Thyroid gland (tissue), 4 donors: ENCODE measurements around the gene PAX5.

Experiments
- POLR2A ChIP-seq, 2 donors: fragments of 450-650 bp; IDR thresholded peaks; one replicate each; pipeline ENCODE4 v1.6.1; 2017; ENCODE audit warnings: antibody characterized with exemption in 2 of 2, mild to moderate bottlenecking in 2 of 2, moderate library complexity in 1 of 2
- TF ChIP-seq, protein P1 (sequence below), 6 experiments: fragments of 200-600 bp in 3 of 6; fragments of 450-650 bp in 3 of 6; sonication (generic) in 3 of 6; IDR thresholded peaks; one replicate each; pipeline ENCODE4 v1.5.1; 2016 to 2019; ENCODE audit warnings: antibody characterized with exemption in 6 of 6, mild to moderate bottlenecking in 2 of 6, inconsistent platforms in 1 of 6, moderate library complexity in 1 of 6

DNA sequence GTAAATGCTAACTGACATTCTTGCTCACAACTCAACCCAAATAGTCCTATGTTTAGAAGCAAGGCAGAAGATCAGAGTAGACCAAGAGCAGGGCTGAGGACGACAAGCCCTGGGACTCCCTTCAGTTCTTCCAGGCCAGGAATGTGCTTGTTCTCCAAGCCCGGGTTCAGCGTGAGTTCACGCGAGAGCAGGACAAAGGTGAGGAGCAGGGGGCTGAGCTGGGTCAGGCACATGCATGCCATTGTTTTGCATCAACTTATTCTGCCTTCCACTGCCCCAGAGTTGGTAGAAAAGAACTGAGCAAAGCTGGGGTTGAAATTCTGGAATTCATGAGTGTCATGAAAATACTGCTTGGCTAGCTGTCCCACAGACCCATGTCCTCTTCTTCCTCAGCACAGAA lies 206.5 kb downstream of the PAX5 start:
- TF ChIP-seq, protein P1, sequence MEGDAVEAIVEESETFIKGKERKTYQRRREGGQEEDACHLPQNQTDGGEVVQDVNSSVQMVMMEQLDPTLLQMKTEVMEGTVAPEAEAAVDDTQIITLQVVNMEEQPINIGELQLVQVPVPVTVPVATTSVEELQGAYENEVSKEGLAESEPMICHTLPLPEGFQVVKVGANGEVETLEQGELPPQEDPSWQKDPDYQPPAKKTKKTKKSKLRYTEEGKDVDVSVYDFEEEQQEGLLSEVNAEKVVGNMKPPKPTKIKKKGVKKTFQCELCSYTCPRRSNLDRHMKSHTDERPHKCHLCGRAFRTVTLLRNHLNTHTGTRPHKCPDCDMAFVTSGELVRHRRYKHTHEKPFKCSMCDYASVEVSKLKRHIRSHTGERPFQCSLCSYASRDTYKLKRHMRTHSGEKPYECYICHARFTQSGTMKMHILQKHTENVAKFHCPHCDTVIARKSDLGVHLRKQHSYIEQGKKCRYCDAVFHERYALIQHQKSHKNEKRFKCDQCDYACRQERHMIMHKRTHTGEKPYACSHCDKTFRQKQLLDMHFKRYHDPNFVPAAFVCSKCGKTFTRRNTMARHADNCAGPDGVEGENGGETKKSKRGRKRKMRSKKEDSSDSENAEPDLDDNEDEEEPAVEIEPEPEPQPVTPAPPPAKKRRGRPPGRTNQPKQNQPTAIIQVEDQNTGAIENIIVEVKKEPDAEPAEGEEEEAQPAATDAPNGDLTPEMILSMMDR (IDR thresholded peaks at IDR 0.05) = no peak
- TF ChIP-seq POLR2A (IDR thresholded peaks at IDR 0.05) = no peak
